IPS-15b (cell line): Measurements from ENCODE around the gene RANGAP1.
"Not testable (repeated sequence)": the region's sequence is repeated elsewhere in the genome, so short reads cannot be mapped to it uniquely, and the experiment has no call there.

ENCODE experiments used
- H3K27me3 ChIP-seq: one replicate; pipeline ENCODE4 v1.6.1; 2013; ENCODE audit warnings: low read length; ENCODE audit not compliant: control insufficient read depth, insufficient read depth
- H3K36me3 ChIP-seq: one replicate; pipeline ENCODE4 v1.6.1; 2013; ENCODE audit warnings: low read length; ENCODE audit not compliant: control insufficient read depth, insufficient read depth
- H3K4me1 ChIP-seq: one replicate; pipeline ENCODE4 v1.6.1; 2013; ENCODE audit warnings: mild to moderate bottlenecking, low read length; ENCODE audit not compliant: control insufficient read depth, insufficient read depth
- H3K4me3 ChIP-seq: one replicate; pipeline ENCODE4 v1.5.1; 2013; ENCODE audit warnings: low read depth, low read length
- H3K9ac ChIP-seq: one replicate; pipeline ENCODE4 v1.6.1; 2013; ENCODE audit warnings: low read depth, mild to moderate bottlenecking, low read length
- H3K9me3 ChIP-seq: one replicate; pipeline ENCODE4 v1.6.1; 2013; ENCODE audit warnings: mild to moderate bottlenecking, low read length; ENCODE audit not compliant: control insufficient read depth, insufficient read depth

Gene RANGAP1

DNA sequence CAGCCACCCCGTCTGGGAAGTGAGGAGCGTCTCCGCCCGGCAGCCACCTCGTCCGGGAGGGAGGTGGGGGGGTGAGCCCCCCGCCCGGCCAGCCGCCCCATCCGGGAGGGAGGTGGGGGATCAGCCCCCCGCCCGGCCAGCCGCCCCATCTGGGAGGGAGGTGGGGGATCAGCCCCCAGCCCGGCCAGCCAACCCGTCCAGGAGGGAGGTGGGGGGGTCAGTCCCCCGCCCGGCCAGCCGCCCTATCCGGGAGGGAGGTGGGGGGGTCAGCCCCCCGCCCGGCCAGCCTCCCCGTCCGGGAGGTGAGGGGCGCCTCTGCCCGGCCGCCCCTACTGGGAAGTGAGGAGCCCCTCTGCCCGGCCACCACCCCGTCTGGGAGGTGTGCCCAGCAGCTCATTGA, 8.8 kb upstream of the RANGAP1 start:
- H3K9me3 ChIP-seq, H3K27me3 ChIP-seq, H3K4me3 ChIP-seq, H3K36me3 ChIP-seq, H3K9ac ChIP-seq, H3K4me1 ChIP-seq: not testable (repeated sequence)

DNA sequence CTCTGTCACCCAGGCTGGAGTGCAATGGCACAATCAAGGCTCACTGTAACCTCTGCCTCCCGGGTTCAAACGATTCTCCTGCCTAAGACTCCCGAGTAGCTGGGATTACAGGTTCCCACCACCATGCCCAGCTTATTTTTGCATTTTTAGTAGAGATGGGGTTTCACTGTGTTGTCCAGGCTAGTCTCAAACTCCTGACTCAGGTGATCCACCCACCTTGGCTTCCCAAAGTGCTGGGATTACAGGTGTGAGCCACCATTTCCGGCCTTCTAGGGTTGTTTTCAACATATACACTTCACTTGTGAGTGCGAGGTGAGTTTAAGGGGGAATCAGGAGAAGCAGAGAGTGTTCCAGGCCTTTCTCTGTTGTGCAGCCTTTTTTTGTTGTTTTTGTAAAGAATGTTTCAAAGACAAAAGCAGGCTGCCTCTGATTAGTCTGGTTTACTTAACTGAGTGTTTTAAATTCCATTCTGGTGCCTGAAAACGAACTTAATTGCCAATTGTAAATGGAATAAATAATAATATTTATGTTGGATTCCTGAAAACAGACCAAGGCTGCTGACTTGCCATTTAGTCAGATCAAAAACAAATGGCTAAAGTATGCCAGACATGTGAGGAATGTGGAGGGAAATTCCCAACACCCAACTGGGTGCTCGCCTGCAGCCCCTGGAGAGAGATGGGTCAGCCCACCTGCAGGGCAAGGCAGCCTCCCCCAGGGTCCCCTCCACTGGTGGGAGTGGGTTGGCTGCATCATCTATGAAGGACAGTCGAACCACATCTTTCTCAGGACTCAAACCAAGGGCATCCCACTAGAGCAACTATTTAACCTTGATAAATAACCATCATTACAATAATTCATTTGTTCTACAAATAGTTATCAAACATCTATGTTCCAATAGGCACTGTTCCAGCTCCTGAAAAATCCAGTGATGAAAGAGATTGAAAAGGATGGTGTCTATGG, 4.6 kb upstream of the RANGAP1 start:
- Histone ChIP-seq H3K9me3 (no peaks in the 10 kb centered on the region), H3K4me3 (no peak overlapping the region), H3K9ac (peak overlapping the region; percentile 28), H3K4me1 (peaks cover 6% of the 10 kb centered on the region), H3K36me3 (no peaks in the 10 kb centered on the region), H3K27me3 (no peaks in the 10 kb centered on the region)

DNA sequence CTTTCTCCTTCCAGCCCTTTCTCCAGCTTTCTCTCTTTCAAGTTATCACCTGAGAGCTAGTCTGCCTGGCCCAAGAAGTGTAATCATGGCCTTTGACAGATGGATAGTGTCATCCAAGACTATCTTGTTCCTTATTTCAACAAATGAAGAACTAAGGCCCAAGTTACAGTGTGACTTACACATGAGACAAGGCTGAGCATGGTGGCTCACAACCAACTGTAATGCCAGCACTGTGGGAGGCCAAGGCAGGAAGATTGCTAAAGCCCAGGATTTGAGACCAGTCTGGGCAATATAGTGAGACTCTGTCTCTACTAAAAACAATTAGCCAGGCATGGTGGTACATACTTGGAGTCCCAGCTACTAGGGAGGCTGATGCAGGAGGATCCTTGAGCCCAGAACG, 3.7 kb upstream of the RANGAP1 start:
- Histone ChIP-seq H3K36me3 (peaks cover 4% of the 10 kb centered on the region), H3K9me3 (no peaks in the 10 kb centered on the region), H3K27me3 (no peaks in the 10 kb centered on the region), H3K9ac (no peak overlapping the region), H3K4me3 (no peak overlapping the region), H3K4me1 (peaks cover 6% of the 10 kb centered on the region)

DNA sequence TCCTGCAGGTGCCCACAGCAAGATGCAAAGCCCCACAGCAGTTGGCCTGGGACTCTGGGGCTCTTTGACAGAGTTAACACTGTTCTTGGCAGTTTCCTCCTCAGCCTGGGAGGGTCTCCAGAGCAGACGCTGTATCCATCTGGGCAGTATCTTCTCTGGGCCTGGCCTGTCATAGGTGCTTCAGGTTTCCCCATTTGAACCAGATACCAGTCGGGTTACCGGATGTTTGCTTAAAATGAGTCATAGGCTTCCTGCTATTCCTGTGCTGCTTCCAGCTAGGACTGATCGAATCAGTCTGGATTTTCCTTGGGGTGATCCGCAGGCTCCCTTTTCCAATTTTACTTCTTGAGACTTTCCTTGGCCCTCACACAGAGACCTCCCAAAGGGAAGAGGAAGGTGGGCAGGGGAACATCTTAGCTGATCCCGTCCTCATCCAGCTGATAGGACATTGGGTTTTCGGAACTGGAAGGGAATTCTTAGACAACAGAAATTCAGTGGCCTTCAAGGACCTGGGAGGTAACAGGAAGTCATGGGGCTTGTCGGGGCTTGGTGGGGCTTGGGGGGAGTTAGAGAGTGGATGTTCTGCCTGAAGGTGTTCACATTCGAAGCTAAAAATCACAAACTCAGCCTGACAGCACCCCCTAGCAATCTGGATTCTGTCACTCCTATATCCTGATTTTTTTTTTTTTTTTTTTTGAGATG, 2.4 kb upstream of the RANGAP1 start:
- Histone ChIP-seq H3K27me3 (no peaks in the 10 kb centered on the region), H3K4me3 (no peak overlapping the region), H3K4me1 (peaks cover 6% of the 10 kb centered on the region), H3K9ac (peak overlapping the region; percentile 30), H3K9me3 (no peaks in the 10 kb centered on the region), H3K36me3 (peaks cover 7% of the 10 kb centered on the region)

DNA sequence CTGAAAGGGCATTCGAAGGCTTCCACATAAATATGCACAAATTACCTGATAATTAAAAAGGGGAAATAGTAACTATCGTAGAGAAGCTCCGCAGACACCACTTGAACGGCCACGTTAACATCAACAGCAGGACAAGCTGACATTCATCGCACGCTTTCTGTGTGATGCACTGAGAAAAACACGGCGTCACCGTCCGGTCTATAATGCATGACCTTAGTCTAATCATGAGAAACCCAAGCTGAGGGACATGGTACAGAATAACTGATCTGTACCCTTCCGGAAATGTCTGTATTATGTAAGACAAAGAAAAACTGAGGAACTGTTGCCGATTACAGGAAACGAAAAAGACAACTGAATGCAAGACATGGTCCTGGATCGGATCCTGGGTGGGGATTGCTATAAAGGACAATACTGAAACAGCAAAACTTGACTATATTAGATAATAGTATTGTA, 678 bp upstream of the RANGAP1 start:
- H3K27me3 ChIP-seq = no peaks in the 10 kb centered on the region
- peak overlapping the region; percentile 50 for H3K4me3 ChIP-seq
- H3K9ac ChIP-seq = no peak overlapping the region
- H3K36me3 ChIP-seq = peaks cover 14% of the 10 kb centered on the region
- peaks cover 6% of the 10 kb centered on the region for H3K4me1 ChIP-seq
- H3K9me3 ChIP-seq = no peaks in the 10 kb centered on the region

DNA sequence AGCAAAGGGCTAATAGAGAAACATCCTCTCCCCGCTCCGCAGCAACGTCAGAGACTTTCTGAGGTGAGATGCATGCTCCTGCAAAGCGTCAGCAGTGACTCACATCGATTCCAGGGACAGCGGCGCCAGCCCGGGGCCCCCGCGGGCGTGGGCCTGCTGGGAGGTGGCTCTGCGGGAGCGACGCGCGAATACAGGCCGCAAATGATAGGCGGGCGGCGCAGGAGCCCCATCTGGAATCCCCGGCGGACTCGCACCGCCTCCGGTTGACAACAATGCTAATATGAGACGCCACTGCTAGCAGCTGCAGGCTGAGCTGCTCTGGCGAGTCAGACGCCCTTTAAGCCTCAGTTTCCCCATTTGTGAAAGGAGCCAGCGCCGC, 557 bp downstream of the RANGAP1 start:
- Histone ChIP-seq H3K4me1 (peaks cover 2% of the 10 kb centered on the region), H3K9ac (peak overlapping the region; percentile 84)

DNA sequence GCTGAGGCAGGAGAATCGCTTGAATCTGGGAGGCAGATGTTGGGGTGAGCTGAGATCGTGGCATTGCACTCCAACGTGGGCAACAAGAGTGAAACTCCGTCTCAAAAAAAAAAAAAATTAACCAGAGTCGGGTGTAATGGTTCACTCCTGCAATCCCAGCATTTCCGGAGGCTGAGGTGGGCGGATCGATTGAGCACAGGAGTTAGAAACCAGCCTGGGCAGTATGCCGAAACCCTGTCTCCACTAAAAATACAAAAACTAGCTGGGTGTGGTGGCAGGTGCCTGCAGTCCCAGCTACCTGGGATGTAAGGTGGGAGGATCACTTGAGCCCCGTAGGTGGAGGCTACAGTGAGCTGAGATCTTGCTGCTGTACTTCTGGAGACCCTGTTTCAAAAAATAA, 1.5 kb downstream of the RANGAP1 start:
- H3K9ac ChIP-seq = no peak overlapping the region

More for the DNA sequence above, 557 bp downstream of the RANGAP1 start:
- H3K27me3 ChIP-seq = no peaks in the 10 kb centered on the region
- no peaks in the 10 kb centered on the region for H3K9me3 ChIP-seq
- peaks cover 26% of the 10 kb centered on the region for H3K36me3 ChIP-seq
- H3K4me3 ChIP-seq = peak overlapping the region; percentile 86

DNA sequence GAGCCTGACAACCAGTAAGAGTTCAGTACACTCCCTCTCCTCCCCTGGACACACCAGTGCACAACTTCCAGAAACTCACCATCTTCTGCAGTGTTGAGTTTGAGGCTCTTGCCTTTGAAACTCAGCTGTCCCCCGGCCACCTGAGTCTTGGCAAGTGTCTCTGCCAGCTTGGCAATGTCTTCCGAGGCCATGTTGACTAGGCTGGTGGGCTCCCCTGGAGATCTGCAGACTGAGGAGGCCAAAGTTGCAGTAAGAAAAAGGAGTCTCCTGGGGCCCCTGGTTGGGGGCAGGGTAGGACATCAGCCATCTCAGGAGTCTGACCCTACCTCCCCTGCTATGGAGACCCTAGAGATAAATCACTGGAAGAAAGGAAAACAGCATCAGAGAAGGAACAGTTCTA, 5.1 kb downstream of the RANGAP1 start:
- H3K4me3 ChIP-seq = no peak overlapping the region
- H3K36me3 ChIP-seq = peaks cover 36% of the 10 kb centered on the region
- H3K9ac ChIP-seq = no peak overlapping the region
- no peaks in the 10 kb centered on the region for H3K9me3 ChIP-seq
- no peaks in the 10 kb centered on the region for H3K27me3 ChIP-seq
- no peaks in the 10 kb centered on the region for H3K4me1 ChIP-seq

More for the DNA sequence above, 1.5 kb downstream of the RANGAP1 start:
- no peaks in the 10 kb centered on the region for H3K4me1 ChIP-seq
- peaks cover 33% of the 10 kb centered on the region for H3K36me3 ChIP-seq
- H3K4me3 ChIP-seq = peak overlapping the region; percentile 86
- H3K9me3 ChIP-seq = no peaks in the 10 kb centered on the region
- no peaks in the 10 kb centered on the region for H3K27me3 ChIP-seq

DNA sequence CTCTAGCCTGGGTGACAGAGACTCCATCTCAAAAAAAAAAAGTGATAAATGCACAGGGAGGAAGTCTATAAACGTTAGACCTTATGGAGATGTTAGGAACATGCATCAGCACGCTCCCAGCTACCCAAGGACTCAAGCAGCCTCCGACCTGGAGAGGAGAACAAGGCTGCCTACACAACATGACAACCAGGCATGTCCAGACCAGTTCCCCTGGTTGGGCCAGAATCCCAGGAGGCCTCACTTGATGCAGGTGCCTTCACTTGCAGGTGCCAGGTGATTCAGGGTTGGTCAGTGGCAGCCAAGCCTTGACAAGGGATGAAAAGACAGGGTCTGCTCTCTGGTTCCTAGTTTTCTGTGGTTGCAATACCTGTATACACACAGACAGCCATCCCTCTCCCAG, 5.9 kb downstream of the RANGAP1 start:
- no peak overlapping the region for H3K9ac ChIP-seq
- H3K36me3 ChIP-seq = peaks cover 36% of the 10 kb centered on the region
- H3K4me3 ChIP-seq = no peak overlapping the region
- H3K9me3 ChIP-seq = no peaks in the 10 kb centered on the region
- H3K27me3 ChIP-seq = no peaks in the 10 kb centered on the region
- H3K4me1 ChIP-seq = no peaks in the 10 kb centered on the region

DNA sequence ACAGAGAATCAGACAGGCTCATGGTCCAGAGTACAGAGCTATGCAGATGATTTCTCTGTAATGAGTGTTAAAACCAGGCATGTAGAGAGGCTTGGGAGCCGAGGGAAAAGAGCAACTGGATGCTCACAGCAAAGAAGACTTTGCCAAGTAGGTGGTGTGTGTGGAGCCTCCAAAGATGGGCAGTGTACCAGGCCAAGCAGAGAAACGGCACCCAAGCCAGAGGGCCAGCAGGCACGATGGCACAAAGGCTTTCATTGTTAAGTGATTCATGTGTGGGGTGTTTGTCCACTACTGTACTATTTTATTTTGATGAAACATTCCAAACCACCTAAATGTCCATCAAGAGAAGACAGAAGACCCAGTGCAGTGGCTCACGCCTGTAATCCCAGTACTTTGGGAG, 11.1 kb downstream of the RANGAP1 start:
- Histone ChIP-seq H3K27me3 (no peaks in the 10 kb centered on the region), H3K4me3 (no peak overlapping the region), H3K4me1 (no peaks in the 10 kb centered on the region), H3K36me3 (peaks cover 46% of the 10 kb centered on the region), H3K9ac (no peak overlapping the region), H3K9me3 (no peaks in the 10 kb centered on the region)

DNA sequence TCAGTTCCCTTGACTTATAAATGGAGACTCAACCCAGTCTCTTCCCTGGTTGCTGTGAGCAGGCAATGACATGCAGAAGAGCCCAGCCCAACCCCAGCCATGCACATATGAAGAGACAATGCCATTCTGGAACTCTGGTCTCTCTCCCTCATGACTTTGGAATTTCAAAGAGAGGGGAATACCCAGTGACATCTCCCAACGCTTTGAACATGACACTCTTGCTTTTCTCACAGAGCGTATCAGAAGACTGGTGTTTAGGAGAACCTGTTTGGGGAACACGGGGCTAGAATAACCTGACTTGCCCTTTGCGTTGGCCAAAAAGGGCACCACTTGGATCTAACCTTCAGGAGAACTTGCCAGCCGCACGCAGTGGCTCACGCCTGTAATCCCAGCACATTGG, 12.9 kb downstream of the RANGAP1 start:
- no peaks in the 10 kb centered on the region for H3K27me3 ChIP-seq
- peaks cover 62% of the 10 kb centered on the region for H3K36me3 ChIP-seq
- no peaks in the 10 kb centered on the region for H3K4me1 ChIP-seq
- H3K9ac ChIP-seq = no peak overlapping the region
- no peak overlapping the region for H3K4me3 ChIP-seq
- no peaks in the 10 kb centered on the region for H3K9me3 ChIP-seq

DNA sequence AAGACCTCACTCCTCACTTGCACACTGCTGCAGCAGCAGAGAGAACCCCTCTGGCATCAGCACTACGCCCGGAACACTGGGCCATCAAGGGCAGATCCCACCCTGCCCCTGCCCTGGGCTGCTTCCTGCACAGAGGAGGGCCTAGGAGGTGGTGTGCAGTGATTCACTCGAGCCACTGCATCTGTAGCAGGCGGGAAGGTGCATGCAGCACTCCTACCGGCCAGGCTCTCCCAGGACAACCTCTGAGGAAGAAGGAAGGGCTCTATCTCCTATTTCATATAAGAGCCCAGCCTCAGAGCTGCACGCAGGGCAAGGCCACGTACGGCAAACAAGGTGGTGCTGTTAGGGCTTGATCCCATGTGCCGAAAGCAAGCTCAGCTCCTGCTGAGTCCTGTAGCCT, 14.2 kb downstream of the RANGAP1 start:
- H3K4me3 ChIP-seq = no peak overlapping the region
- peaks cover 72% of the 10 kb centered on the region for H3K36me3 ChIP-seq
- no peaks in the 10 kb centered on the region for H3K27me3 ChIP-seq
- H3K4me1 ChIP-seq = no peaks in the 10 kb centered on the region
- no peak overlapping the region for H3K9ac ChIP-seq
- H3K9me3 ChIP-seq = no peaks in the 10 kb centered on the region
